Measurements from ENCODE around the gene SELENOO.

The SELENOO gene

GRCh38 chr22:50185375-50186087, 15.3 kb upstream of the SELENOO start, which contains the start of gene TRABD:
Gene TRABD, plus strand, starts transcription at chr22:50185913. Its CDS starts 7,148 bp downstream, at chr22:50193061.
- DNase-seq, result peak; percentile 42 to 79 (median 69)

DNA sequence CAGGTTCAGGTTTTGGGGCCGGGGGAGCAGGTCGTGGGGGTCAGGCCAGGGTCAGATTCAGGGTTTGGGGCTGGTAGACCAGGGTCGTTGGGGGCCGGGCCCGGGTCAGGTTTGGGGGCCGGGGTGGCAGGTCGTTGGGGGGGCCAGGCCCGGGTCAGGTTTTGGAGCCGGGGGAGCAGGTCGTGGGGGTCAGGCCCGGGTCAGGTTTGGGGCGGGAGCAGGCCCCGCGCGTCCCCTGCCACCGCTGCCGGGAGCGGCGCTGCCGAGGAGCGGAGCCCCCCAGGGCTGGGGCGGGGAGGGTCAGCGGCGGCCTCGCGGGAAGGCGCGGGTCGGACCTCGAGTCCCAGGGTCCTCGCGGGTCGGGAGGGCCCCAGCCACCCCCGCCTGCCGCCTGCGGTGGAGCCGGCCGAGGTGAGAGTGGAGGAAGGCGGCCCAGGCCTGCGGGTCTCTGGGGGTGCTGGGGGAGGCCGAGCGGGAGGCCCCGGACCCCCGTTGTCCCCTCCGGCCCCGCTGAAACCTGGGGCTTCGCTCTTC, 14.6 kb upstream of the SELENOO start:
- peak in 1 of 3 experiments; percentile 10 for DNase-seq

GRCh38 chr22:50186761-50187523, 13.9 kb upstream of the SELENOO start:
- DNase-seq, result peak in 1 of 3 experiments; percentile 10

DNA sequence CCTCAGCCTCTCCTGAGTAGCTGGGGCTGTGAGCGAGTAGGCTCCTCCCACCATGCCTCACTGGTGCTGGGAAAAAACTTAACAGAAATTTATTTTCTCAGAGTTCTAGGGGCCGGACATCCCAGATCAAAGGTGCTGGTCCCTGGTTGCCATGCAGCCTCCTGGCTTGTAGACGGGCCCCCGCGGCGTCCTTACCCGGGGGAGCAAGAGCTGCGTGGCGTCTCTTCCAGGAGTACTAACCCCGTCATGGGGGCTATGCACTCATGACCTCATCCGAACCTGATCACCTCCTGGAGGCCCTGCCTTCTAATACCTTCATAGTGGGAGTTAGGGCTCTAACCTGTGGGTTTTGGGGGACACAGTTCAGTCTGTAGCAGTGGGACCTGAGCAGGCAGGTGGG, 12.5 kb upstream of the SELENOO start:
- DNase-seq, result no peak

DNA sequence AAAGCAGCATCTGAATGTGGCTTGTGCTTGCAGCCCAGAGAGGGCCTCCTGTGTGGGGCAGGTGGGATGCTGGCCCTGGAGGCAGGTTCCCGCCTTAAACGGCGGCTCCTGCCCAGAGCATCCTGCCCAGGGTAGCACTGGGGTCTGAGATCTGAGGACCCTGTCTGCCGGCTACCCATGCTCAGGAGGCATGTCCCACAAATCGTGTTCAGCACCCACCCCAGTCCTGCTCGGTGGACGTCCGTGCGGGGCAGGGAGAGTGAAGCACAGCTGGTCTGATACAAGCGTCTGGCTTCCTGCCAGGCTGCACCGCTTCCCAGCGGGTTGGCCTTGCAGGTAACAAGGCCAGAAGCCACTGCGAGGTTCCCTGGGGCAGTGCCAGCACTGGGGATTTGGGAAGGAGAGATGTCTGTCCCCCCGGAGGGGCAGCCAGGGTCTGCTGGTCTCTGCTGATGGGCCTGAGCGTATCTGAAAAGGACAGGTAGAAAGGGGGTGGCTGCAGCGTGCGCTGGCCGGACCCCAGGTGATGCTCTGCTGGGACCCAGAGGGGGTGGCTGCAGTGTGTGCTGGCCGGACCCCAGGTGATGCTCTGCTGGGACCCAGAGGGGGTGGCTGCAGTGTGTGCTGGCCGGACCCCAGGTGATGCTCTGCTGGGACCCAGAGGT, 11.5 kb upstream of the SELENOO start:
- DNase-seq, result peak in 2 of 3 experiments; percentile 28 to 55

DNA sequence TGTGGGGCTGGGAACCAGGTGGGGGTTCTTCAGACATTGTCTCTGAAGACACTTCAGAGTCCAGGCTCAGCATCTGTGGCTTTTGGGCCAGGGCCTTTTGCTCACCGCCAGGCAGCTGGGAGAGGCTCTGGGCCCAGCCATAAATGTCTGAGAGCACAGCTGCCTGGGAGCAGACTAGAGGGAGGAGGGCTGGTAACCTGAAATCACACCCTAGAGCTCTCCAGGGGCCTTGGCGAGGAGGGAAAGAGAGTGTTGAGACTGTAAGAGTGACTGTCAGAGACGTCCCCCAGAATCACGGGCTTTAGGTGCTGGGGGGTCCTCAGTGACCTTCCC, 11.0 kb upstream of the SELENOO start:
- peak in 2 of 3 experiments; percentile 20 to 37 for DNase-seq

DNA sequence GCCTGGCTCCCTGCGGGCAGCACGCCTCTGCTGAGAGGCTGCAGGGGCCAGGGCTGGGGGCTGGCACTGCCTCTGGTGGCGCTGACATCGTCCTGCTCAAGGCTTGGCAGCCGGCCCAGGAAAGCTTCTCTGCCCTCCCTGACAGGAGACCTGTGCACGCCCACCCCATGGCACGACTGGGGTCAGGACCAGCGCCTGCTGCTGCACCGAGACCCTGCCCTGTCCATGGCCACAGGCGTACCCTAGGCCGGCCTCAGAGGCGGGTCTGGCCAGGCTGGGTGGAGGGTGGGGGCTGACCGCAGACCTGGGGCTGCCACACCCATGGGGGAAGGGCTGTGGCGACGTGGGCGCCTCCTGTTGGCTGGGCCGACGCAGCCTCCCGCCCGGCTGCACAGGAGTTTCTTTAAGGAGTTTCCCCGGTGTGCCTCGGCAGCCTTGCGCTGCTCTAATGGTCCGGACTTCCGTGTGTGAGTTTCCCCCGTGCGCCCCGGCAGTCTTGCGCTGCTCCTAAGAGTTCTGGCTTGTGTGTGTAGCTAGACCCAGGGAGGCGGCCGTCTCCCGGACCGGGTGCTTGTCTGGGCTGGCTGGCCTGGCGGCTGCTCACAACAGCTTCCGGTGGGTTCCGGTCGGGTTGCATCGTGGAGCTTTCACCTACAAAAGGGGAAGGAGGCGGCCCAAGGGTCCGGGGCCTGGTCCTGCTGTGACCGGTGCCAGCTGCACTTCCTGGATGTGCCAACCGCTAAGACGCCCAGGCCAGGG, 10.4 kb upstream of the SELENOO start:
- DNase-seq, result peak; percentile 4 to 37 (median 20)

- no peak for DNase-seq
Measured at GRCh38 chr22:50190941-50191741, 9.7 kb upstream of the SELENOO start.

GRCh38 chr22:50192436-50193204, 8.2 kb upstream of the SELENOO start:
- no peak for DNase-seq

DNA sequence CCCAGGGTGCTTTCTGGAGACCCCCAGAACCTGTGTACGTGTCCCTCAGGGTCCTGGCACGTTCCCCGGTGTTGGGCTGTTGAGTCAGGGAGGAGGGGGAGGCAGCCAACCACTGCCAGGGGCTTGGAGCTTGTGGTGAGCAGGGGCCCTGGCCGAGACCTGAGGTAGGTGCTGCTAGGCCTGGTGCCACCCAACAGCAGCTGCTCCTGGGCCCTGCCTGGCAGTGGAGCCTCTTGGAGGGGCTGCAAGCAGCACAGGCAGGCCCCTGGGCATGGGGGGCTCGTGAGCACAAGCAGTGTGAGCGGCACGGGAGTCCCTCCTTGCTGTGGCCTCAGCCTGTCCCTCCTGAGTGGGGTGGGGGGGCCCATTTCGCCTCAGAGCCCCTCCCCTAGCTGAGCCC, 7.2 kb upstream of the SELENOO start:
- DNase-seq, result no peak

DNA sequence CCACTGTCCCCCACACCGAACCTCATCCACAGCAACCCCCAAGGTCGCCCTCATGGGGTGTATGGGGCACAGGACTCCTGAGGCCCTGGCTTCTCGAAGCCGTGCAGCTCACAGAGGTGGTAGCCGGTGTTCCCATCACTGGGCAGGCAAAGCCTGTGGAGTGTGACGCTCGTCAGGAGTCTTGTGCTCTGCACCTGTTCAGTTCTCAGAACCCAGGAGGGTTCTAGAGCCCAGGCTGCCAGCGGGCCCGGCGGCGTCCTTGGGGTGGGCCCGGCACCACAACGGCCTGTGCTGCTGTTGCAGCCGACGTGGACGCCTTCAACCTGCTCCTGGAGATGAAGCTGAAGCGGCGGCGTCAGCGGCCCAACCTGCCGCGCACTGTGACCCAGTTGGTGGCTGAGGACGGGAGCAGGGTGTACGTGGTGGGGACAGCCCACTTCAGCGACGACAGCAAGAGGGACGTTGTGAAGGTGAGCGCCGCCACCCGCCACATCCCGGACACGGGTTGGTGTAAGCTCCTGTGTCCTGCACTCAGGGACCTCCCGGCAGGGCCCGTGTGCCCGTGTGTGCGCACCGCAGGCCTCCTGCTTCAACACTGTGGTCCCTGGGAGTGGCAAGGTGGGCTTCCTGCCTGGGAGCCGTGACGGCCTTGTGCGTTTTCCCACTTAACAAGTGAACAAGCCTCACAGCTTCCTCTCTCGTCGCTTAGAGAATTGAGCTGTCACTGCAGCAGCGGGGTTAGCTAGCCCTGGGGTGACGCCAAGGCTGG, 6.6 kb upstream of the SELENOO start:
- DNase-seq, result no peak

DNA sequence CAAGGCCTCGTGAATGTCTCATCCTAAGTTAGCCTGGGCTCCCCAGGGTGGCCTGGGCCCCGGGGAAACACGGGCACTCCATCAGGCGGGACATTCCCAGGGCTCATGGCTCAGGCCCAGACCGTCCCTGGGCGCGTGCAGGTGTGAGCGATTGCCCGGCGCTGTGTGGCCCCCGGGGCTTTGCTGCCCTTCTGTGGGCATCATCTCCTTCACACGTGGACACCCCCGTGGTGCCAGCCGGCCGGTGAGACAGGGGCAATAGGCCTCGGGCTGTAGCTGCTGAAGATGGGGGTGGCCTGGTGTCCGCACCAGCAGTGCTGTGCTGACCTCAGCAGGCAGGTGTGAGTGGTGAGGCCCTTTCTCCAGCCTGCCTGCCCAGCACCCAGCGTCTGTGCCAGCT, 4.6 kb upstream of the SELENOO start:
- no peak for DNase-seq

DNA sequence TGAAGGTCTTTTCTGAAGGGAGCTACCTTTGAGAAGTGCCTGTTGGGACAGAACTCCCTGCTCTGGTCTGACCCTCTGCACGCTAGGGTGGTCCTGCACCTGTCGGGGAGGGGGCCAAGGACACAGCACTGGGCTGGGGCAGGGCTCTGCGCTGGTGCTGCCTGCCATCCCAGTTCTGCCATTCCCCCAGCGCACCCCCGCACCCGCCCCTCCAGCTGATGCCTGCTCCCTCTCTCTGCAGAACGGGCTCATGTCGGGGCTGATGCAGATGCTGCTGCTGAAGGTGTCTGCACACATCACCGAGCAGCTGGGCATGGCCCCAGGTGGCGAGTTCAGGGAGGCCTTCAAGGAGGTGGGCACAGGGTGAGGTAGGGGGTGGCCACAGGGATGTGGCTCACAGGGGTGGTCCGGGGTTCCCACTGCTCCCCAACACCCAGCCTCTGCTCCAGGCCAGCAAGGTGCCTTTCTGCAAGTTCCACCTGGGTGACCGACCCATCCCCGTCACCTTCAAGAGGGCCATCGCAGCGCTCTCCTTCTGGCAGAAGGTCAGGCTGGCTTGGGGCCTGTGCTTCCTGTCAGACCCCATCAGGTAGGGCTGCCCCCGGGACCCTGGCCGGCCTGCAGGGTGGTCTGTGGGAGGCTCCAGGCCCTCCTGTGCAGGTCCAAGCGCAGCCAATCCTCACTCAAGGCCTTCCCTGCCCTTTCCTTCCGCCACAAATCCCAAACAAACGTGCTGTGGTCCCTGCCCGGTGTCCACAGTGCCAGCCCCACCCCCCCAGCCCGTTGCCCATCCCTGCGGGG, 3.6 kb upstream of the SELENOO start:
- DNase-seq, result no peak

DNA sequence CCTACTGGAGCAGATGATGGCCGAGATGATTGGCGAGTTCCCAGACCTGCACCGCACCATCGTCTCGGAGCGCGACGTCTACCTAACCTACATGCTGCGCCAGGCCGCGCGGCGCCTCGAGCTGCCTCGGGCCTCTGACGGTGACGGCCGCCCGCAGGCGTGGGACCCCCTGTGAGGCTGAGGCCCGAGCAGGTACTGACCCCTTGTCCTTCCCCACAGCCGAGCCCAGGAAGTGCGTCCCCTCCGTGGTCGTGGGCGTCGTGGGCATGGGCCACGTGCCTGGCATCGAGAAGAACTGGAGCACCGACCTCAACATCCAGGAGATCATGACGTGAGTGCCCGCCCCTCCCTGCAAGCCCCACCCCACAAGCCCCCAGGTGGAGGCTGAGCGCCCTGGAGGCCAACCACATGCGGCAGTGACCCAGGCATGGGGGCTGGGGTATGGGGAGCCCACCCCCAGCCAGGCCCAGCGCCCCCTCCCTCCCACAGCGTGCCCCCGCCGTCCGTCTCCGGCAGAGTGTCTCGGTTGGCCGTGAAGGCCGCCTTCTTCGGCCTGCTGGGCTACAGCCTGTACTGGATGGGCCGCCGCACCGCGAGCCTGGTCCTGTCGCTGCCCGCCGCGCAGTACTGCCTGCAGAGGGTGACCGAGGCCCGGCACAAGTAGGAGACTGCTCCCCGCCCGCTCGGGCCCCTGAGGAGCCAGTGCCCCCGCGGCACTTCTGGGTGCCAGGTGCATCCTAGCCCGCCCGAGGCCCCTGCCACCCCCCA, 2.8 kb upstream of the SELENOO start:
- DNase-seq, result no peak

- no peak for DNase-seq
Measured at GRCh38 chr22:50198624-50199017, 2.2 kb upstream of the SELENOO start.

- DNase-seq, result no peak
Measured at GRCh38 chr22:50199251-50199721, 1.5 kb upstream of the SELENOO start.

GRCh38 chr22:50199829-50200460, 866 bp upstream of the SELENOO start:
- peak in 1 of 3 experiments; percentile 20 for DNase-seq
